ENCODE results near the gene ADAMTS17. TPM values are rescaled to one million over a fixed set of nuclear protein-coding genes. Genes with fewer than 3 reads are reported as not detected.

The ADAMTS17 gene
- total RNA-seq, 4 donors from 2014 or later, result 4.5 to 11.4 (median 6.6) TPM

DNA sequence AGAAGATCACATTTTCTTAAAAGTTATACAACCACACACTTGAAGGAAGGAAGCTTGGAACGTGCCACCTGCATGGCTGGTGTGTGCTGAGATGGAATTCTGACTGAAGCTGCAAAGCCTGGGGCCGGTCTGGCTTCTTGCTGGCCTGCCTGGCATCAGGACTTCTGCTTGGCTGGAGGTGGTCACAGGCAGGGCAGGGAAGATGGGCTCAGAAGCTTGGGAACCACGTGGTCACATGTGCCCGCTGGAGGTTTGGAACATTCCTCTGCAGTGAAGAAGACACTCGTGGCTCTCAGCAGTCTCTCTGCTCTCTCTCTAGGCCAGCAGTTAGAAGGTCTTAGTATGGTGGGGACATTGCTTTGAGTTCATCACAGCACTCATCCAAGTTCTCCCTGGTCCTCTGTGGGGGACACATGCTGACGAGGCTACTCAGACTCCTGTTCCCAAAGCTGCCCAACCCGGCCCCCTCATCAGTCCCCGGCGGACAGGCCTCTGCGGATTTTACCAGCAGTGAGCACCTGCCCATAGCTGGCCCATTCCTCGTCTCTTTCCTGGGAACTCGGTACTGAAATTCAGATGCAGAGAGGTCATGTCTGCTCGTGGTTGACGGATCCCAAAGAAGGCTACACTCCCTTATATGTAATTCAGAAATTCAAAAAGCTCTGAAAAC lies 229.0 kb downstream of the ADAMTS17 start:
- no peaks in the 10 kb centered on the region for H3K27me3 ChIP-seq
- peak overlapping the region in 1 of 4 donors; percentile 64 for H3K27ac ChIP-seq
- no peak for DNase-seq
- TF ChIP-seq, protein P1, sequence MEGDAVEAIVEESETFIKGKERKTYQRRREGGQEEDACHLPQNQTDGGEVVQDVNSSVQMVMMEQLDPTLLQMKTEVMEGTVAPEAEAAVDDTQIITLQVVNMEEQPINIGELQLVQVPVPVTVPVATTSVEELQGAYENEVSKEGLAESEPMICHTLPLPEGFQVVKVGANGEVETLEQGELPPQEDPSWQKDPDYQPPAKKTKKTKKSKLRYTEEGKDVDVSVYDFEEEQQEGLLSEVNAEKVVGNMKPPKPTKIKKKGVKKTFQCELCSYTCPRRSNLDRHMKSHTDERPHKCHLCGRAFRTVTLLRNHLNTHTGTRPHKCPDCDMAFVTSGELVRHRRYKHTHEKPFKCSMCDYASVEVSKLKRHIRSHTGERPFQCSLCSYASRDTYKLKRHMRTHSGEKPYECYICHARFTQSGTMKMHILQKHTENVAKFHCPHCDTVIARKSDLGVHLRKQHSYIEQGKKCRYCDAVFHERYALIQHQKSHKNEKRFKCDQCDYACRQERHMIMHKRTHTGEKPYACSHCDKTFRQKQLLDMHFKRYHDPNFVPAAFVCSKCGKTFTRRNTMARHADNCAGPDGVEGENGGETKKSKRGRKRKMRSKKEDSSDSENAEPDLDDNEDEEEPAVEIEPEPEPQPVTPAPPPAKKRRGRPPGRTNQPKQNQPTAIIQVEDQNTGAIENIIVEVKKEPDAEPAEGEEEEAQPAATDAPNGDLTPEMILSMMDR (IDR thresholded peaks at IDR 0.05), result no peak
- TF ChIP-seq POLR2A (IDR thresholded peaks at IDR 0.05), result no peak
- no peaks in the 10 kb centered on the region for H3K9me3 ChIP-seq
- no peaks in the 10 kb centered on the region for H3K36me3 ChIP-seq
- no peak overlapping the region for H3K4me3 ChIP-seq
- intact Hi-C loops (cut with DNase I), result no loop called here
- 83 to 85% methylated on average over 13 to 14 of the region's 14 CpGs for WGBS, 2 donors
- peaks cover 13 to 43% (median 24%) of the 10 kb centered on the region in 3 donors for H3K4me1 ChIP-seq

DNA sequence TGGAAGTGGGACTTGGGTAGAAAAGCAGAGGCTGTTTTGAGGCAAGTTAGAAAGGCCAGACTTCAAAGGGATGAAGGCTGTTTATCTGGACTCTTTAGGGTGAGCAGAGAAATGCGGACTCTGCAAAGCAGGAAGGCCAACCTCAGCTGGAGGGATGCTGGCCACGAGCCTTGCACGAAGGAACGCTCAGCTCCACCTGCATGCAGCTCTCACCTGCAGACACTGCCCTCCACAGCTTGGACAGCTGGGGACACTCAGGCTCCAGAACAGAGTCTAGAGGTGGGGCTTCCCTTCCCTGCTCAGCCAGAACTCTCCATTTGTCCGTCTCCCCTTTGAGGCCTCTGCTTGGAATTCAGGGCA lies 229.7 kb downstream of the ADAMTS17 start:
- 71 to 100% methylated on average over 1 to 4 of the region's 5 CpGs for WGBS, 2 donors
- Histone ChIP-seq H3K9me3 (no peaks in the 10 kb centered on the region), H3K4me1 (peaks cover 13 to 43% (median 24%) of the 10 kb centered on the region in 3 donors), H3K36me3 (no peaks in the 10 kb centered on the region), H3K27ac (peak overlapping the region; percentile 18 to 84 (median 57)), H3K27me3 (no peaks in the 10 kb centered on the region), H3K4me3 (no peak overlapping the region)
- intact Hi-C loops (cut with DNase I), result no loop called here
- DNase-seq, result no peak
- TF ChIP-seq, protein P1 (IDR thresholded peaks at IDR 0.05), result no peak
- no peak for TF ChIP-seq POLR2A (IDR thresholded peaks at IDR 0.05)

DNA sequence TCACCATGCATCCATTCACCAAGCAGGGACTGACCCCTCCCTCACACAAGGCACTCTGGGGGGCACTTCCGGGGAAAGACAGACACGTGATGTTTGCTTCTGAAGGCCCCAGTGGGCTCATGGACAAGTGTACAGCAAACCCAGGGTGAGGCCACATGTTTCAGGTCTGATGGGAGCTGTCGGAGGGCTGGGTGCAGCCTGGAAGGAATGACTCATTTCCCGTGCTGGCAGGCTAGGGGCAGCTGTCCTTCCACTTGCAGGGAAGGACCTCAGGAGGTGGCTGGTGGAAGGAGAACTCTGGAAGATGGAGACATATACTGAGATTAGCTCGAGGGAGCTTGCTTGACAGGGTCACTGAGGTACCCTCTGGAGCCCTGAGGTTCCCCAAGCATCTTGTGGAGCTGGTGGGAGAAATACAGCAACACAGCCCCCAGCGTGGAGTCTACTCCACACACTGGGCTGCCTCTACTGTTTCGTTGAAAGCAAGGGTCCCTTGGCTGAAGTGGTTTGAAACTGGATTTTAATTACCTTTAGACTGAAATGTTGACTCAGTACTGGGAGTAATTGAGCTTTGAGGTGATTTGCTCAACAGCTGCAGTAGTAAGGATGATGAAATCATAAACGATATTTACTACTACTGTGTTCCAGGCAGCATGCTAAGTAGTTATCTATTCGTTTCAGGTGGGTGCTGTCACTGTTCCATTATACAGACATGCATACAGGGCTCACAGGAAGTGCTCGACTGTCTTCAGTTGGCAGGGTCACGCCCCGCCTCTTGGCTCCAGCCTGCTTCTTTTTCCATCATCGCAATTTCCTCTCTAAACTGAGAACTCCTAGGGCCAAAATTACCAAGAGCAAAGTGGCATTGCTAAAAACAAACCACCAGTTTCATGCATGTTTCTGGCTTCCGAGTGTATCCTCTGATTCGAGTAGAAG lies 230.4 kb downstream of the ADAMTS17 start:
- Histone ChIP-seq H3K36me3 (no peaks in the 10 kb centered on the region), H3K4me3 (no peak overlapping the region), H3K9me3 (no peaks in the 10 kb centered on the region), H3K4me1 (peaks cover 13 to 43% (median 24%) of the 10 kb centered on the region in 3 donors), H3K27me3 (no peaks in the 10 kb centered on the region), H3K27ac (peak overlapping the region; percentile 36 to 84 (median 57))
- WGBS, 2 donors, result 43 to 49% methylated on average over 12 to 14 of the region's 15 CpGs
- TF ChIP-seq, protein P1 (IDR thresholded peaks at IDR 0.05), result no peak
- TF ChIP-seq POLR2A (IDR thresholded peaks at IDR 0.05), result no peak
- no peak for DNase-seq
- intact Hi-C loops (cut with DNase I), result no loop called here

DNA sequence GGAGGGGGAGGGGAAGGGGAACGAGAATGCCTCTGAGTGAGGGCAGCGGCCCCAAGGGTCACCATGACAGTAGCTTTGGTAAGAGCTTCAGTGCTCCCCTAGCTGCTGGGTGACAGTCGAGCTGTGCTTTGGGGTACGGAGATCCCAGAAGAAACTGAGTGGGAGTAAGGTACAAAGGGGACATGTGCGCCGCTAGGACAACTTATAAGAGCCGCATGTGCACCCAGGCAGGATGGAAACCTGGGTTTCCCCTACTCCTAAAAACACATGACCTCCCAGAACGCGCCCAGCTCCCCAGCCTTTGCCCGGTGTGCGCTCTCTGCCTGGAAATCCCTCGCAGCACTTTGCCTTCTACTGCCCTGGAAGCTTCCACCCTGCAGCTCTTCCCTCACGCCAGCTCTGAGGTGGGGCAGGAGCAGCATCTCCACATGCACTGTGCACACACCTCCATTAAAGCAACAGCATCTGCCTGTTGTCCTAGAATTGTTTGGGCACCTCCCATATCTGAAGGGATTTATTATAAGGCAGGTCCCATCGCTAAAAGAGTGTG lies 232.2 kb downstream of the ADAMTS17 start:
- H3K4me3 ChIP-seq, result no peak overlapping the region
- intact Hi-C loops (cut with DNase I), result no loop called here

More for the DNA sequence above, 232.2 kb downstream of the ADAMTS17 start:
- peaks cover 13 to 37% (median 21%) of the 10 kb centered on the region in 3 donors for H3K4me1 ChIP-seq
- no peaks in the 10 kb centered on the region for H3K27me3 ChIP-seq
- H3K36me3 ChIP-seq, result no peaks in the 10 kb centered on the region
- TF ChIP-seq POLR2A (IDR thresholded peaks at IDR 0.05), result no peak
- TF ChIP-seq, protein P1 (IDR thresholded peaks at IDR 0.05), result no peak
- H3K9me3 ChIP-seq, result no peaks in the 10 kb centered on the region
- no peak overlapping the region for H3K27ac ChIP-seq
- 77 to 84% methylated on average over 12 to 13 of the region's 14 CpGs for WGBS, 2 donors
- DNase-seq, result no peak
